ENCODE measurements around the gene CADM2.

The CADM2 gene

DNA sequence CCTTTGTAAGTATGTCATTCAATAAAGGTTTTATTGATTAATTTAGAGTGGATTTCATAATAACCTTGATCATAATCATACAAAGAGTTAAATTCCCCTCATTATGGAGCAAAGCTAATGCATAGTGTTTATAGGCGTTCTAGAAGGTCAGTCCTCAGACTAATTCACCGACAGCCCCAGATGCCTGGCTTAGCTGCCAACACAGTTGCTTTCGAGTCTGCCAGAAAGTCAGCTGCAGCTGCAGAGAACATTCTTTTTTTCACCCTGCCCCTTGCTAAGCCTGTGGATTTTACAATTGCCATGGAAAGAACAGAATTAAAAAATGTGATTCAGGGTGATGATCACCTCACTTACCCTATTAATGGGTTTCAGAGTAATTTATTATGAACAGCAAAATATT lies 21.2 kb downstream of the CADM2 start:
- no peak for DNase-seq (ENCODE audit: low read depth)
- H3K4me3 ChIP-seq (ENCODE audit: low read depth, low read length): no peak overlapping the region
- in situ Hi-C loops (cut with HindIII; ENCODE audit: low sequenced_read_pairs): no loop called here
- TF ChIP-seq, protein P1, sequence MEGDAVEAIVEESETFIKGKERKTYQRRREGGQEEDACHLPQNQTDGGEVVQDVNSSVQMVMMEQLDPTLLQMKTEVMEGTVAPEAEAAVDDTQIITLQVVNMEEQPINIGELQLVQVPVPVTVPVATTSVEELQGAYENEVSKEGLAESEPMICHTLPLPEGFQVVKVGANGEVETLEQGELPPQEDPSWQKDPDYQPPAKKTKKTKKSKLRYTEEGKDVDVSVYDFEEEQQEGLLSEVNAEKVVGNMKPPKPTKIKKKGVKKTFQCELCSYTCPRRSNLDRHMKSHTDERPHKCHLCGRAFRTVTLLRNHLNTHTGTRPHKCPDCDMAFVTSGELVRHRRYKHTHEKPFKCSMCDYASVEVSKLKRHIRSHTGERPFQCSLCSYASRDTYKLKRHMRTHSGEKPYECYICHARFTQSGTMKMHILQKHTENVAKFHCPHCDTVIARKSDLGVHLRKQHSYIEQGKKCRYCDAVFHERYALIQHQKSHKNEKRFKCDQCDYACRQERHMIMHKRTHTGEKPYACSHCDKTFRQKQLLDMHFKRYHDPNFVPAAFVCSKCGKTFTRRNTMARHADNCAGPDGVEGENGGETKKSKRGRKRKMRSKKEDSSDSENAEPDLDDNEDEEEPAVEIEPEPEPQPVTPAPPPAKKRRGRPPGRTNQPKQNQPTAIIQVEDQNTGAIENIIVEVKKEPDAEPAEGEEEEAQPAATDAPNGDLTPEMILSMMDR (IDR thresholded peaks at IDR 0.05; ENCODE audit: low read depth, low read length, missing control alignments): no peak

DNA sequence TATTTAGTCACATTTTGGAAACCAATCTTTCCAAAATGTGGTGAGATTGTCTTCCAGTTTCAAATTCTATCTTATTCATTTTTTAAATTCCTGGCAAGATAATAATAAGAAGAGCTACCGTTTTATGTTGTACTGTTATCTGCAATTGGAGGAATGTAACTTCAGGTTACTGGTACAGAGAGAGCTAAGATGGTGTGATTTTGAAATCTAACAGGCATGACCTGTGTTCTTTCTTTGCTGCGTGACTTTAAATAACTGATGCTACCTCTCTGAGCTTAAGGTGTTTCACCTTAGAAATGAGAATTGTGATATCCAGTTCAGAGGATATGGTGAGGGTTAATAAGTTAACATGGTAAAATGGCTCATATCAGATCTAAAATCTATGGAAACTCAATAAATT lies 21.7 kb downstream of the CADM2 start:
- in situ Hi-C loops (cut with HindIII; ENCODE audit: low sequenced_read_pairs): no loop called here
- no peak overlapping the region for H3K4me3 ChIP-seq (ENCODE audit: low read depth, low read length)
- TF ChIP-seq, protein P1 (IDR thresholded peaks at IDR 0.05; ENCODE audit: low read depth, low read length, missing control alignments): no peak
- no peak for DNase-seq (ENCODE audit: low read depth)

DNA sequence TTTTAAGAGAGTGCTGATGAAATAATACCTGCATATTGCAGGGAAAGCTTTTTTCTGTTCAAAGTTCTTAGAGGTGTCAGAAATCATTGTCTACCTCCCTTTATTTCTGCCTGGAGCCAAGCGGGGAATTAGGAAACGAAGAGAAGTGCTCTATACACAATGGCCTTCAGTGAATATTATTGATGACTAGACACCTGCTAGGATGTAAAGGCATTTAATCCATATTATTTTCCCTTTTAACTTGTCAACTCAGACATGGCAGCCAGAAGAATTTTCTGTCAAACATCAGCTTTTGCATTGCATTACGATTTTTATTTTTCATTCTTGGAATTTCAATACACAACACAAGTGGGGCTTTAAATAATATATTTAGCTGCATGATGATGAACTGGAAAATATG lies 24.7 kb downstream of the CADM2 start:
- in situ Hi-C loops (cut with HindIII; ENCODE audit: low sequenced_read_pairs): no loop called here
- no peak for DNase-seq (ENCODE audit: low read depth)
- TF ChIP-seq, protein P1 (IDR thresholded peaks at IDR 0.05; ENCODE audit: low read depth, low read length, missing control alignments): no peak

DNA sequence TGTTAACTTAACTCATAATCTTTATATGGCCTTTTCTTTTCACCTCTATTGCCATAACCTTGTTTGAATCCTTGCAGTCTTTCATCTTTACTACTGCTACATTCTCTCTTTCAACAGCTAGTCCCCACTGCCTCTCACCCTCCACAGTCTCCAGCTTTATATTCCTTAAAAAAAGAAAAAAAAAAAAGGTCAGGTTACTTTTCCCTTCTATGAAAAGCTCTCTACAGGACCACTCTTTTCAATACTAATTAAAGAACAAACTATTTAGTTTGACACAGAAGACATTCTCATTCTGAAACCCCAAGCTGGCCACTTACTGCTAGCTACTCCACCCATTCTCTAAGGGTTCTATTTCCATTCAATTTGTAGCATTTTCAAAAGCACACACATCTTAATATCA lies 25.6 kb downstream of the CADM2 start:
- no peak overlapping the region for H3K4me3 ChIP-seq (ENCODE audit: low read depth, low read length)
- TF ChIP-seq, protein P1 (IDR thresholded peaks at IDR 0.05; ENCODE audit: low read depth, low read length, missing control alignments): no peak
- DNase-seq (ENCODE audit: low read depth): no peak
- in situ Hi-C loops (cut with HindIII; ENCODE audit: low sequenced_read_pairs): no loop called here

More for the DNA sequence above, 24.7 kb downstream of the CADM2 start:
- no peak overlapping the region for H3K4me3 ChIP-seq (ENCODE audit: low read depth, low read length)

DNA sequence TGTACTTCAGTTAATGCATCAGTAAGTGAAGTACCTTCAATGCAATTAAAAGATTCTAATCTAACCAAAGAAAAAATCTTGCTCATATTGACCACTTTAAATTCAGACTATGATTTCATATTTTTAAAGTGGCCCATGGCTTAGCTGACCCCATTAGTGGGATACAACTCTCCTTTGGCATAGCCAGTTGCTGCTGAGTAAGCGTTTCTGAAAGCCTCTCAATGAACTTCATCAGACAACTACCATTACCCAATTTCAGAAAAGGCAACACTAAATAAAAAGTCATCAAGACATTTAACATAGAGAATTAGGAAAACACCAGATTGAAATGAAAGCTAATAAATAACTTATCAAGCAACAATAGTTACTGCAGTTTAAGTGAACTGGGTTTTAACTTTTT lies 27.0 kb downstream of the CADM2 start:
- in situ Hi-C loops (cut with HindIII; ENCODE audit: low sequenced_read_pairs): no loop called here
- no peak overlapping the region for H3K4me3 ChIP-seq (ENCODE audit: low read depth, low read length)
- DNase-seq (ENCODE audit: low read depth): no peak
- TF ChIP-seq, protein P1 (IDR thresholded peaks at IDR 0.05; ENCODE audit: low read depth, low read length, missing control alignments): no peak

DNA sequence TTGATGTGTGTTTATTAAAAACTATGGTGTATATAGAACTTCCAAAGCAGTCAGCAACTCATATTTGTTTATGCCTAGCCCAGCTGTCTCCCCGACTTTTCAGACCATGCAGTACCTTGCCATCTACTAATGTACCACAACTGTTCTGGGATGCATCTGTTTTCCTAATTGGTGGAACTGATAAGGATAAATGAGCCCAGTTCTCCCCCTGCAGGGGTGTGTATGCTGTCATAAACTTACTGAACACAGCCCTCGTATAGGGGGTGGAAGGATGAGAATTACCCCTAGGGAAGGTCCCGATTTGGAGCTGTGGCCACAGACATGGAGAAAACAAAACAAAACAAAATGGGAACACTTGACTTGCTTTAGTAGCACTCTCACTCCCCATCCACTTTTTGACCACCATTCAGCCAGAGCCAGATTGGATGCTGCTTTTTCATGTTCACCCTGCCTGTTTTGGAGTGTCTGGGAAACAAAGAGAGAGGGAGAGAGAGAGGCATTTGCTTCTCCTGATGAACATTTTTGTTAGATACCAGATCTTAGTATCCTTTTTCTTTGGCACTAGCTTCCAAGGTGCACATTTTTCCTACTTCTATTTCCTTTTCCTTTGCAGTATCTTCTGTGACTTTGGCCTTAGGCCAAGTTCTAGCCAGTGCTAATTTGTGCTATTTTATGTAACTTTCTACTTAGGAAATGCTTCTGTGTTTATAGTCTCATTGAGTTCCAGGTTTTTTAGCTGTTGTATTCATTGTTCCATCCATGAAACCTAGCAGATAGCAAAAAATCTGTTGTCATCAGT lies 29.1 kb downstream of the CADM2 start:
- TF ChIP-seq, protein P1 (IDR thresholded peaks at IDR 0.05; ENCODE audit: low read depth, low read length, missing control alignments): no peak
- in situ Hi-C loops (cut with HindIII; ENCODE audit: low sequenced_read_pairs): no loop called here
- no peak for DNase-seq (ENCODE audit: low read depth)
- H3K4me3 ChIP-seq (ENCODE audit: low read depth, low read length): no peak overlapping the region
